B cell (primary cell): Measurements from ENCODE around the gene PNKP. TPM values are rescaled to one million over a fixed set of nuclear protein-coding genes. Genes with fewer than 3 reads are reported as not detected.

Source experiments
- ATAC-seq: fragments of 200-7000 bp; cut with Tn5 transposase; one replicate; pipeline ENCODE4 v1.10.0; 2021; ENCODE audit warnings: low read depth, mild to moderate bottlenecking, moderate number of reproducible peaks, moderate library complexity
- CTCF ChIA-PET: fragments of 350-600 bp; sonication (Branson Sonifier 250); formaldehyde crosslinking; loops from one replicate; lab custom pipeline; 2021; ENCODE audit warnings: antibody characterized with exemption, inconsistent platforms; lab: Charles Lee
- POLR2A ChIA-PET: fragments of 350-600 bp; sonication (Branson Sonifier 250); formaldehyde crosslinking; loops from one replicate; lab custom pipeline; 2021; ENCODE audit warnings: antibody characterized with exemption; lab: Charles Lee
- DNase-seq: peaks from one replicate; pipeline ENCODE4 v3.0.0; 2013
- H2AFZ ChIP-seq: 2 replicates; pipeline ENCODE4 v1.6.1; 2012; ENCODE audit warnings: mild to moderate bottlenecking, low read depth, low read length; ENCODE audit not compliant: insufficient read depth, poor library complexity, severe bottlenecking
- H3K27ac ChIP-seq, 2 donors: 1 replicate in 1 of 2; 2 replicates in 1 of 2; pipeline ENCODE4 v1.5.1; 2012 to 2013; ENCODE audit warnings: low read length in 2 of 2, mild to moderate bottlenecking in 2 of 2, moderate library complexity in 1 of 2
- H3K27me3 ChIP-seq, 4 experiments: fragments of 200-600 bp in 1 of 4; sonication (generic) in 1 of 4; replicated peaks in 1 of 4; 1 replicate in 2 of 4; 2 replicates in 2 of 4; pipeline versions ENCODE4 v1.6.1 to v1.7.0; 2013 to 2016; ENCODE audit warnings: low read length in 3 of 4, mild to moderate bottlenecking in 2 of 4, mixed read lengths in 1 of 4, moderate library complexity in 1 of 4; ENCODE audit not compliant: insufficient read depth in 4 of 4, control insufficient read depth in 3 of 4; ENCODE audit errors: control extremely low read depth in 1 of 4
- H3K36me3 ChIP-seq, 2 experiments: replicated peaks in 1 of 2; 1 replicate in 1 of 2; 2 replicates in 1 of 2; pipeline versions ENCODE4 v1.6.1 to v1.7.1; 2013; ENCODE audit warnings: low read length in 1 of 2; ENCODE audit not compliant: insufficient read depth in 2 of 2, control insufficient read depth in 1 of 2; ENCODE audit errors: control extremely low read depth in 1 of 2, extremely low read depth in 1 of 2
- H3K4me1 ChIP-seq, 2 donors: fragments of 200-600 bp in 1 of 2; sonication (generic) in 1 of 2; 1 replicate in 1 of 2; 2 replicates in 1 of 2; pipeline versions ENCODE4 v1.5.1 to v1.6.1; 2013 to 2017; ENCODE audit warnings: low read length in 2 of 2; ENCODE audit not compliant: control insufficient read depth in 2 of 2, insufficient read depth in 2 of 2
- H3K4me2 ChIP-seq: replicated peaks from 2 replicates; pipeline ENCODE3; 2012; ENCODE audit warnings: mild to moderate bottlenecking, low read depth, low read length; ENCODE audit not compliant: poor library complexity, severe bottlenecking
- H3K4me3 ChIP-seq, 5 experiments: fragments of 200-600 bp in 1 of 5; sonication (generic) in 1 of 5; 1 replicate in 3 of 5; 2 replicates in 2 of 5; pipeline versions ENCODE4 v1.5.1 to v1.7.0; 2011 to 2016; ENCODE audit warnings: low read length in 4 of 5, mild to moderate bottlenecking in 4 of 5, low read depth in 2 of 5, control low read depth in 1 of 5, moderate library complexity in 1 of 5; ENCODE audit not compliant: insufficient read depth in 1 of 5; ENCODE audit errors: control extremely low read depth in 1 of 5, extremely low read depth in 1 of 5
- H3K79me2 ChIP-seq: fragments of 200-600 bp; sonication (generic); one replicate; pipeline ENCODE4 v1.6.0; 2016; ENCODE audit warnings: low read length; ENCODE audit not compliant: control insufficient read depth, insufficient read depth
- H3K9ac ChIP-seq: fragments of 200-600 bp; sonication (generic); 2 replicates; pipeline ENCODE4 v1.6.1; 2017; ENCODE audit warnings: mild to moderate bottlenecking, low read length, moderate library complexity
- H3K9me3 ChIP-seq, 3 donors: one replicate each; pipeline versions ENCODE4 v1.6.1 to v1.7.1; 2013; ENCODE audit warnings: low read length in 2 of 3; ENCODE audit not compliant: control insufficient read depth in 2 of 3, insufficient read depth in 1 of 3; ENCODE audit errors: control extremely low read depth in 1 of 3
- H4K20me1 ChIP-seq: 2 replicates; pipeline ENCODE4 v1.6.0; 2012; ENCODE audit warnings: mild to moderate bottlenecking, low read length; ENCODE audit not compliant: insufficient read depth, control insufficient read depth, poor library complexity, severe bottlenecking
- H3K27ac Mint-ChIP-seq: one replicate; pipeline ENCODE4 v1.8.0; 2021; ENCODE audit warnings: mixed read lengths
- H3K27me3 Mint-ChIP-seq: one replicate; pipeline ENCODE4 v1.8.0; 2021; ENCODE audit warnings: mixed read lengths
- H3K4me1 Mint-ChIP-seq: one replicate; pipeline ENCODE4 v1.8.0; 2021; ENCODE audit warnings: mixed read lengths
- H3K4me3 Mint-ChIP-seq: one replicate; pipeline ENCODE4 v1.8.0; 2021; ENCODE audit warnings: mixed read lengths
- H3K9me3 Mint-ChIP-seq: one replicate; pipeline ENCODE4 v1.8.0; 2022; ENCODE audit warnings: mixed read lengths; ENCODE audit not compliant: insufficient read depth
- EZH2 ChIP-seq: IDR thresholded peaks from 2 replicates; pipeline ENCODE4 v1.6.1; 2012; ENCODE audit warnings: borderline replicate concordance, low read depth, mild to moderate bottlenecking, moderate library complexity, low read length; ENCODE audit not compliant: insufficient read depth, poor library complexity, severe bottlenecking
- WGBS: methylation state at CpG from one replicate; pipeline ENCODE4 v1.1.5; 2013; ENCODE audit warnings: missing lambda C conversion rate; ENCODE audit not compliant: insufficient coverage; 5-methylcytosine and 5-hydroxymethylcytosine counted together
- intact Hi-C: fragments of 100-400 bp; cut with micrococcal nuclease; formaldehyde crosslinking; loops from one replicate; pipeline ENCODE4 v1.10.0; 2022
- polyA plus RNA-seq: library from polyadenylated mRNA; depleted of rRNA; stranded (reverse); fragments of >200 nt; gene quantifications from 2 replicates; pipeline ENCODE4 v1.2.3, GENCODE V29; 2012
- total RNA-seq, 2 donors: library from RNA; stranded (reverse); fragments of 120-200 nt in 1 of 2; gene quantifications; 1 replicate in 1 of 2; 2 replicates in 1 of 2; pipeline versions ENCODE4 v1.2.3 to v1.2.4, GENCODE V29; 2013 to 2022
- TF ChIP-seq, protein P1 (sequence below): fragments of 200-600 bp; IDR thresholded peaks from one replicate; pipeline ENCODE4 v1.8.0; 2022; ENCODE audit warnings: antibody characterized with exemption, mild to moderate bottlenecking

PNKP gene
- total and polyA plus RNA-seq, 2 donors (not counting 1 experiment from before 2014, with no cell fraction given), result 173 to 274 TPM

GRCh38 chr19:49910179-49910578 lies 42.8 kb upstream of the PNKP start:
- Mint-ChIP-seq H3K9me3 (peaks cover 3% of the 10 kb centered on the region), H3K4me3 (peak overlapping the region; percentile 16), H3K27me3 (no peaks in the 10 kb centered on the region), H3K4me1 (peaks cover 70% of the 10 kb centered on the region), H3K27ac (peak overlapping the region; percentile 72)
- TF ChIP-seq, protein P1, sequence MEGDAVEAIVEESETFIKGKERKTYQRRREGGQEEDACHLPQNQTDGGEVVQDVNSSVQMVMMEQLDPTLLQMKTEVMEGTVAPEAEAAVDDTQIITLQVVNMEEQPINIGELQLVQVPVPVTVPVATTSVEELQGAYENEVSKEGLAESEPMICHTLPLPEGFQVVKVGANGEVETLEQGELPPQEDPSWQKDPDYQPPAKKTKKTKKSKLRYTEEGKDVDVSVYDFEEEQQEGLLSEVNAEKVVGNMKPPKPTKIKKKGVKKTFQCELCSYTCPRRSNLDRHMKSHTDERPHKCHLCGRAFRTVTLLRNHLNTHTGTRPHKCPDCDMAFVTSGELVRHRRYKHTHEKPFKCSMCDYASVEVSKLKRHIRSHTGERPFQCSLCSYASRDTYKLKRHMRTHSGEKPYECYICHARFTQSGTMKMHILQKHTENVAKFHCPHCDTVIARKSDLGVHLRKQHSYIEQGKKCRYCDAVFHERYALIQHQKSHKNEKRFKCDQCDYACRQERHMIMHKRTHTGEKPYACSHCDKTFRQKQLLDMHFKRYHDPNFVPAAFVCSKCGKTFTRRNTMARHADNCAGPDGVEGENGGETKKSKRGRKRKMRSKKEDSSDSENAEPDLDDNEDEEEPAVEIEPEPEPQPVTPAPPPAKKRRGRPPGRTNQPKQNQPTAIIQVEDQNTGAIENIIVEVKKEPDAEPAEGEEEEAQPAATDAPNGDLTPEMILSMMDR, result no peak
- no peak for TF ChIP-seq EZH2
- H3K9ac ChIP-seq, result no peak overlapping the region
- H3K27ac ChIP-seq, result peak overlapping the region in 1 of 2 donors; percentile 38
- no peak for ATAC-seq
- no peaks in the 10 kb centered on the region for H3K27me3 ChIP-seq
- 100% methylated on average over 4 of the region's 5 CpGs for WGBS
- H2AFZ ChIP-seq, result no peak overlapping the region
- peaks cover 0 to 39% of the 10 kb centered on the region in 2 experiments for H3K36me3 ChIP-seq
- no peak for DNase-seq
- no peak overlapping the region for H3K4me3 ChIP-seq
- no peak overlapping the region for H3K4me2 ChIP-seq
- H4K20me1 ChIP-seq, result peaks cover 41% of the 10 kb centered on the region
- H3K4me1 ChIP-seq, result peaks cover 42 to 53% of the 10 kb centered on the region in 2 donors
- ChIA-PET CTCF (interaction anchor here (0.9 to 3.5 kb wide), 3 partner anchors 12 to 20 kb away, joined by 3 to 12 read pairs (median 4); no protein-coding TSS in a partner anchor), POLR2A (interaction anchor here (0.6 to 3.1 kb wide), 3 partner anchors 13 to 131 kb away, joined by 5 to 20 read pairs (median 12); partner anchors contain the start of genes ATF5, IL4I1 and NUP62)
- intact Hi-C loops, result loop anchor here (2.0 kb wide), 1 partner anchor 13 kb away; the partner anchor contains the start of gene IL4I1
- H3K79me2 ChIP-seq, result peaks cover 36% of the 10 kb centered on the region
- H3K9me3 ChIP-seq, result peaks cover 0 to 16% (median 0%) of the 10 kb centered on the region in 3 donors
